SJCRH30 (cell line): ENCODE measurements around the gene PLXNA3. TPM values are rescaled to one million over a fixed set of nuclear protein-coding genes. Genes with fewer than 3 reads are reported as not detected.

Experiments
- DNase-seq, 2 experiments: peaks; one replicate each; pipeline ENCODE4 v3.0.0-alpha.2; 2015 to 2020
- H3K27ac ChIP-seq: fragments of 250-450 bp; sonication (Bioruptor Pico); 2 replicates; pipeline ENCODE4 v1.5.1; 2020; ENCODE audit warnings: mild to moderate bottlenecking, moderate library complexity
- H3K27me3 ChIP-seq: fragments of 250-450 bp; sonication (Bioruptor Pico); 2 replicates; pipeline ENCODE4 v1.5.1; 2020; ENCODE audit warnings: mild to moderate bottlenecking, moderate library complexity
- H3K36me3 ChIP-seq: fragments of 250-450 bp; sonication (Bioruptor Pico); 2 replicates; pipeline ENCODE4 v1.5.1; 2020; ENCODE audit warnings: mild to moderate bottlenecking, moderate library complexity
- H3K4me1 ChIP-seq: fragments of 250-450 bp; sonication (Bioruptor Pico); 2 replicates; pipeline ENCODE4 v1.5.1; 2020; ENCODE audit warnings: mild to moderate bottlenecking, moderate library complexity
- H3K4me3 ChIP-seq: fragments of 250-450 bp; sonication (Bioruptor Pico); 2 replicates; pipeline ENCODE4 v1.5.1; 2020; ENCODE audit warnings: mild to moderate bottlenecking, moderate library complexity
- H3K9me3 ChIP-seq: fragments of 250-450 bp; sonication (Bioruptor Pico); replicated peaks from 2 replicates; pipeline ENCODE4 v1.5.1; 2020; ENCODE audit warnings: mild to moderate bottlenecking, moderate library complexity
- total RNA-seq: library from RNA; depleted of rRNA; stranded (reverse); fragments of >200 nt; shearing (Covaris generic); gene quantifications from 2 replicates; pipeline ENCODE4 v1.2.3, GENCODE V29; 2014

Gene PLXNA3
- total RNA-seq, 1 experiment from 2014 or later = 12.8 TPM

GRCh38 chrX:154441564-154441963 is 16.5 kb upstream of the PLXNA3 start:
- Histone ChIP-seq H3K27me3 (no peaks in the 10 kb centered on the region), H3K36me3 (0 out of 2 replicates have a peak, but pooled peaks cover 3% of the 10 kb centered on the region), H3K4me3 (no peak overlapping the region), H3K9me3 (no peaks in the 10 kb centered on the region), H3K4me1 (no peaks in the 10 kb centered on the region), H3K27ac (no peak overlapping the region)
- DNase-seq = no peak

GRCh38 chrX:154441984-154442707 is 15.9 kb upstream of the PLXNA3 start:
- Histone ChIP-seq H3K27ac (no peak overlapping the region), H3K27me3 (no peaks in the 10 kb centered on the region), H3K9me3 (no peaks in the 10 kb centered on the region), H3K36me3 (0 out of 2 replicates have a peak, but pooled peaks cover 3% of the 10 kb centered on the region), H3K4me1 (no peaks in the 10 kb centered on the region), H3K4me3 (no peak overlapping the region)
- DNase-seq = no peak

- Histone ChIP-seq H3K27me3 (no peaks in the 10 kb centered on the region), H3K36me3 (0 out of 2 replicates have a peak, but pooled peaks cover 3% of the 10 kb centered on the region), H3K4me3 (peak overlapping the region; percentile 84), H3K27ac (peak overlapping the region; percentile 33; the same call in 1 of the 2 replicates), H3K9me3 (no peaks in the 10 kb centered on the region), H3K4me1 (no peaks in the 10 kb centered on the region)
- no peak for DNase-seq
Observed at GRCh38 chrX:154443479-154443910, 14.6 kb upstream of the PLXNA3 start.

GRCh38 chrX:154443992-154444754 is 13.9 kb upstream of the PLXNA3 start, which contains the start of gene FAM50A:
TSS of gene FAM50A (plus strand) at chrX:154444141. CDS start at chrX:154444236, 95 bp downstream.
- Histone ChIP-seq H3K27me3 (no peaks in the 10 kb centered on the region), H3K4me3 (peak within 1 kb of the TSS; percentile 84), H3K4me1 (no peaks in the 10 kb centered on the region), H3K9me3 (no peaks in the 10 kb centered on the region), H3K27ac (peak within 1 kb of the TSS; percentile 33), H3K36me3 (0 out of 2 replicates have a peak, but pooled peaks cover 3% of the 10 kb centered on the region)
- DNase-seq = peak; percentile 63 to 70

GRCh38 chrX:154444755-154445246 is 13.3 kb upstream of the PLXNA3 start:
- 0 out of 2 replicates have a peak, but pooled peaks cover 3% of the 10 kb centered on the region for H3K36me3 ChIP-seq
- H3K27ac ChIP-seq = peak overlapping the region; percentile 14; the same call in 1 of the 2 replicates
- no peaks in the 10 kb centered on the region for H3K4me1 ChIP-seq
- no peak for DNase-seq
- H3K27me3 ChIP-seq = no peaks in the 10 kb centered on the region
- H3K4me3 ChIP-seq = peak overlapping the region; percentile 84
- H3K9me3 ChIP-seq = no peaks in the 10 kb centered on the region

- 0 out of 2 replicates have a peak, but pooled peaks cover 3% of the 10 kb centered on the region for H3K36me3 ChIP-seq
- H3K4me3 ChIP-seq = no peak overlapping the region
- no peak overlapping the region for H3K27ac ChIP-seq
- H3K9me3 ChIP-seq = no peaks in the 10 kb centered on the region
- DNase-seq = no peak
- no peaks in the 10 kb centered on the region for H3K27me3 ChIP-seq
- no peaks in the 10 kb centered on the region for H3K4me1 ChIP-seq
Observed at GRCh38 chrX:154445776-154446175, 12.3 kb upstream of the PLXNA3 start.

- Histone ChIP-seq H3K4me1 (no peaks in the 10 kb centered on the region), H3K9me3 (no peaks in the 10 kb centered on the region), H3K36me3 (0 out of 2 replicates have a peak, but pooled peaks cover 3% of the 10 kb centered on the region), H3K27me3 (no peaks in the 10 kb centered on the region), H3K27ac (no peak overlapping the region), H3K4me3 (no peak overlapping the region)
- DNase-seq = no peak
Observed at GRCh38 chrX:154446430-154446829, 11.7 kb upstream of the PLXNA3 start.

GRCh38 chrX:154448484-154448883 is 9.6 kb upstream of the PLXNA3 start:
- Histone ChIP-seq H3K27ac (no peak overlapping the region), H3K27me3 (no peaks in the 10 kb centered on the region), H3K9me3 (no peaks in the 10 kb centered on the region), H3K4me3 (no peak overlapping the region), H3K4me1 (no peaks in the 10 kb centered on the region), H3K36me3 (no peaks in the 10 kb centered on the region)
- DNase-seq = no peak

- Histone ChIP-seq H3K9me3 (no peaks in the 10 kb centered on the region), H3K27me3 (no peaks in the 10 kb centered on the region), H3K36me3 (no peaks in the 10 kb centered on the region), H3K4me1 (no peaks in the 10 kb centered on the region), H3K27ac (no peak overlapping the region), H3K4me3 (no peak overlapping the region)
- no peak for DNase-seq
Observed at GRCh38 chrX:154449618-154450017, 8.5 kb upstream of the PLXNA3 start.

GRCh38 chrX:154450312-154450711 is 7.8 kb upstream of the PLXNA3 start:
- no peaks in the 10 kb centered on the region for H3K9me3 ChIP-seq
- no peak overlapping the region for H3K27ac ChIP-seq
- H3K4me1 ChIP-seq = no peaks in the 10 kb centered on the region
- H3K36me3 ChIP-seq = no peaks in the 10 kb centered on the region
- H3K27me3 ChIP-seq = no peaks in the 10 kb centered on the region
- H3K4me3 ChIP-seq = no peak overlapping the region
- no peak for DNase-seq

- no peak overlapping the region for H3K27ac ChIP-seq
- H3K9me3 ChIP-seq = no peaks in the 10 kb centered on the region
- no peaks in the 10 kb centered on the region for H3K4me1 ChIP-seq
- no peaks in the 10 kb centered on the region for H3K36me3 ChIP-seq
- no peak for DNase-seq
- H3K4me3 ChIP-seq = no peak overlapping the region
- no peaks in the 10 kb centered on the region for H3K27me3 ChIP-seq
Observed at GRCh38 chrX:154452823-154453222, 5.3 kb upstream of the PLXNA3 start.

- no peaks in the 10 kb centered on the region for H3K36me3 ChIP-seq
- no peaks in the 10 kb centered on the region for H3K9me3 ChIP-seq
- peak; percentile 26 to 33 for DNase-seq
- peak overlapping the region; percentile 77 for H3K4me3 ChIP-seq
- H3K27me3 ChIP-seq = no peaks in the 10 kb centered on the region
- H3K4me1 ChIP-seq = no peaks in the 10 kb centered on the region
- no peak overlapping the region for H3K27ac ChIP-seq
Observed at GRCh38 chrX:154457491-154458115, 478 bp upstream of the PLXNA3 start.

GRCh38 chrX:154458954-154459778 is 1.1 kb downstream of the PLXNA3 start:
- no peaks in the 10 kb centered on the region for H3K36me3 ChIP-seq
- no peak overlapping the region for H3K27ac ChIP-seq
- peak; percentile 25 to 28 for DNase-seq
- no peaks in the 10 kb centered on the region for H3K9me3 ChIP-seq
- peak overlapping the region; percentile 77 for H3K4me3 ChIP-seq
- no peaks in the 10 kb centered on the region for H3K4me1 ChIP-seq
- H3K27me3 ChIP-seq = no peaks in the 10 kb centered on the region

GRCh38 chrX:154459832-154460231 is 1.8 kb downstream of the PLXNA3 start:
- DNase-seq = no peak
- H3K4me3 ChIP-seq = no peak overlapping the region; the same call in 1 of the 2 replicates

More at GRCh38 chrX:154459832-154460231, 1.8 kb downstream of the PLXNA3 start:
- H3K4me1 ChIP-seq = no peaks in the 10 kb centered on the region
- H3K9me3 ChIP-seq = no peaks in the 10 kb centered on the region
- no peak overlapping the region for H3K27ac ChIP-seq
- H3K36me3 ChIP-seq = no peaks in the 10 kb centered on the region
- H3K27me3 ChIP-seq = no peaks in the 10 kb centered on the region
